ENCODE results near the gene ERGIC2. TPM values are rescaled to one million over a fixed set of nuclear protein-coding genes. Genes with fewer than 3 reads are reported as not detected.

The ERGIC2 gene
- total RNA-seq, 1 donor from 2014 or later: 37.7 TPM

GRCh38 chr12:29376118-29376517 is 4.9 kb downstream of the ERGIC2 start:
- DNase-seq (ENCODE audit: low read depth, low spot score): no peak

GRCh38 chr12:29374913-29375312 is 6.1 kb downstream of the ERGIC2 start:
- no peak for DNase-seq (ENCODE audit: low read depth, low spot score)

GRCh38 chr12:29374012-29374411 is 7.0 kb downstream of the ERGIC2 start:
- DNase-seq (ENCODE audit: low read depth, low spot score): no peak

DNA sequence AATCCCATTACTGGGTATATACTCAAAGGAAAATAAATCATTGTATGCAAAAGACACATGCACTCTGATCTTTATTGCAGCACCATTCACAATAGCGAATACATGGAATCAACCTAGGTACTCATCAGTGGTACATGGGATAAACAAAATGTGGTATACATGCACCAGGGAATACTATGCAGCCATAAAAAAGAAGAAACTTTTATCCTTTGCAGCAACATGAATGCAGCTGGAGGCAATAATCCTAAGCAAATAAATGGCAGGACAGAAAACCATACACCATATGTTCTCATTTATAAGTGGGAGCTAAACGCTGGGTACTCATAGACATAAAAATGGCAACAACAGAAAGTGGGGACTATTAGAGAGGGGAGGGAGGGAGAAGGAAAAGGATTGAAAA is 15.9 kb downstream of the ERGIC2 start:
- no peak for DNase-seq (ENCODE audit: low read depth, low spot score)

- no peak for DNase-seq (ENCODE audit: low read depth, low spot score)
Measured at GRCh38 chr12:29354954-29355353, 26.0 kb downstream of the ERGIC2 start.

DNA sequence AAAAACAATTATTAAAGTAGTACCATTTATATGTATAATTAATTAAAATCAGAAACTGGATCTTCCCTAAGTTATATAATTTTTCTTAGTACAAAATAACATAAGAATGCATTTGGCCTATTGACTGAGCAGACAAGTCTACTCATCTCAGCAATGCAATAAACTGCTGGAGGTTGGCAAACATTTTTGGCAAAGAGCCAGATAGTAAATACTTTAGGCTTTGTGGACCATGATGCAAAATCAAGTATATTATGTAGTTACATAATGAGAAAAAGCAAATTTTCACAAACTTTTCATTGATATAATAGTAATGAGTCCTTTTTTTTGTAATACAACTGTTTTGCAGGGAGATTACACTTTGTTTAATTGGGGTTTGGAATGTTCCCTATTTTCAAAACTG is 30.9 kb downstream of the ERGIC2 start:
- DNase-seq (ENCODE audit: low read depth, low spot score): no peak

DNA sequence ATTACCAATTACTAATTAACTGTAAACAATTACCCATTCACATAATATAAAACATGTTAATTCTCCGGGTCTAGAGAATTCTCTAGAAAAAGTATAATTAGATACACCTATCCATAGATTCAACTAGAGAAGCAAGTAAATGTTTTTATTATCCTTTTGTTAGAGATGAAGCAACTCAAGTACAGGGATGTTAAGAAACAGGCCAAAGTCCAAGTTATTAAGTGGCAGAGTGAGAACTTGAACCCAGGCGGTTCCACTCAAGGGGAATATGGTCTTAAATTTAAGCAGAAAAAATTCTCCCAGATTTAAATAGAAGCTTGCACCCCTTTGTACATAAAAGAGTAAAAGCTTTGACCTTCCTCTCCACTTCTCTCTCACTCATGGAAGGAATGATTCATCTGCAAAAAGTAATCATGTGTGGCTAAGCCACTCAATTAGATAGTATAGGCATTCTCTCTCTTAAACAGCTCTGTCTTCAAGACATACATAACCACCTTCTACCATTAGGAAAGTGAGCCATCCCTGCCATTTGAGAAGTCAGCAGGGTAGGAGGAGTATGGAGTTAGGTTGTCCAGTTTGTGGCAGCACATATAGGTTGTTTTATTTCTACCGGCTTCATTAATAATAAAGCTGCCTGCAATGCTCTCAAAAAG is 34.1 kb downstream of the ERGIC2 start:
- no peak for DNase-seq (ENCODE audit: low read depth, low spot score)

DNA sequence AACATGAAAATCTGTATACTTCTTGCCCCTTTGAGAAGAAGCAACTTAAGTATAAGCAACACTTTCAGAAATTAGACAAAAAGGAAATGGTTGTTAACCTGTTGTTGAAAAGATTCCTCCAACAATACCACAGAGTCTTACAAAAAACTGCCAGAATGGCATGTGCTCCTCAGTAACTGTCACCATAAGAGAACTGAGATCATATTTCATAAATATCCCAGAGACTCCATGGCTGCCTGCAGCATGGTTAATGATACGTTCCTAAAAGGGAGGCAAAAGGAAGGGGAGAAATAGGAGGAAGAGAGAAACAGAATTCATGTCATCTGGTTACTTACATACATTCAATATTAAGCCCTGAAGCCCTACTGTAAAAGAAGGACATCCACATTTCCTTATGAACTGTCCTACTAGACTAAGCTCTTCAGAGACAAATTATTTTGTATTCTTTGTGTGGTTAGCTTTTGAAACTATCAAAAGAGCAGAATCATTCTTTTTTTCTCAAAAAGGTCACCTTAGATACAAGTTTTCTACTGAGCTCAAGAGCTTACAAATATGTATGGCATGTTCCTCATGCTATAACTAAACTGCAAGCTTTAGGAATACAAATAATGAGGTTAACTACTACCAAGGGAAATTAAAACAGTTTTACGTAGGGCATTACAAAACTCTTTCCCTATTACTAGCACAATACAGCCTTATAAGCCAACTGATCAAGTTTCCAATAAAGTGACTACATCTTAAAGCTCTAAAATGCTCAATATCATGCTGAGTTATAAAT is 37.8 kb downstream of the ERGIC2 start:
- no peak for DNase-seq (ENCODE audit: low read depth, low spot score)

GRCh38 chr12:29337325-29337724 is 43.6 kb downstream of the ERGIC2 start:
- DNase-seq (ENCODE audit: low read depth, low spot score): no peak

DNA sequence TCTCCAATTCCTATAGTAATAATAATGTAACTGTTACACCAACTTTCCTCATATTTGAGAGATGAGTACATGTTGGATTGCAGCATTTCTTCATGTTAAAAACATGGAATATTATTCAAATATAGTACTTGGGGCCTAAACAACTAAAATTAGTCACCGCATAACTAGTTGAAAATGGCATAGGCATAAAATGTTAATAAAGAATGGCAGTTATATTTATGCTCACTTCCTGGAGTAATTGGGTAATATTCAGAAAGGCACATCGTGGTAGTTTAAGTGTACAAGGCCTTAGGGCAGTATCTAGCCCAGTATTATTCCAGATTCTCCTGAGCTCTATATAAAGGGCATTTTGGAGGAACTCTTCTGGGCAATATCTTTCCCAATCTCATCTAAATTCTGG is 46.0 kb downstream of the ERGIC2 start:
- DNase-seq (ENCODE audit: low read depth, low spot score): no peak

- no peak for DNase-seq (ENCODE audit: low read depth, low spot score)
Measured at GRCh38 chr12:29333178-29333577, 47.8 kb downstream of the ERGIC2 start.

GRCh38 chr12:29329411-29329810 is 51.6 kb downstream of the ERGIC2 start:
- DNase-seq (ENCODE audit: low read depth, low spot score): no peak

DNA sequence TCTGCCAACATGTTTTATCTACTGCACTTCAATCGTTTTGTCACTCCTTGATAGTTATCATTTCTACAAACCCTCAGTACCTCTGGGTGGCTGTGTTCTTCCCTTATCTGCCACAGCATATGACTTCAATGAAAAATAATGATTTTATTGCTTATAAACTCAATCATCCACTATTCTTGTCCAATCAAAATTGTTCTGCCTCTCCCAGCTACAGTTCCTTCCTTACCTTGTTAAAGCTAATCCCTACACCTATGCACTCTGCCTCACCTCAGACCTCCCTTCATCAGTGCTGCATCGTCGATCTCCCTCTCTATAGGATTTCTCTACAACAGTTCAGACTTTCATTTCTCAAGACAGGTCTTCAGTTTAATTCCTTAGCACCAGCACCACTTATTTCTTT is 58.8 kb downstream of the ERGIC2 start:
- DNase-seq (ENCODE audit: low read depth, low spot score): no peak

DNA sequence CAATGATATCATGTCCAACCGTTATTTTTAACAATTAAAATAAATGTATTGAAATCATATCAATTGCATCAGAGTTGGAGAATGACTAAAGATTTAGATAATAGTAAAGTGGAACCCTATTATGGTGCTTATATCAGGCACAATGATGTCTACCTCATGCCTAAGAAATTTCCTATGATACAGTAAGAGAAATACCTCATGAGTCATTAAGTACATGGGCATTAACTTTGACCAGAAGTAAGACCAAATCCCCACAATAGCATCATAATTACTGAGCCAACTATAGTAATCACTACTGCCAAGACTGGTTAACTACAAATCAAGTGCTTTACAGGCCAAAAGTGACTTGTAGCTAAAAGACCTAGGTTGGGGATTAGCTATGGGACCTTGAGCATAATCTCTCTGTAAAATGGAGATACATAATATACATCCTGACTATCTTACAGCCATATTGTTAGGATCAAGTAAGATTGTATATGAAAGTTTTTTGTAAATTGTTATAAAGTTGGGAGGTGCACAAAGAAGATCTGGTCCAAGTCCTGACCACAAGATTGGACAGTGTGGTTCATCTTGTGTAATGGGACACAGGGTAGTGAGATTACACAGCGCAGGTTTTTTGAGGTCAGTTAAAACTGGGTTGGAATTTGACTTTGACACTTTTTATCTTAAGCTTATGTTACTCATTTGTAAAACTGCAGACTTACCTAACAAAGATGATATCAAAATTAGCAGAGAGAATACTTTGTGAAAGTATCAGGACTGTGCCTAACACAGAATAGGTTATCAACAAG is 60.5 kb downstream of the ERGIC2 start:
- DNase-seq (ENCODE audit: low read depth, low spot score): peak; percentile 26

- DNase-seq (ENCODE audit: low read depth, low spot score): peak; percentile 41
Measured at GRCh38 chr12:29317556-29318363, 63.2 kb downstream of the ERGIC2 start.

GRCh38 chr12:29316752-29317151 is 64.2 kb downstream of the ERGIC2 start:
- no peak for DNase-seq (ENCODE audit: low read depth, low spot score)

DNA sequence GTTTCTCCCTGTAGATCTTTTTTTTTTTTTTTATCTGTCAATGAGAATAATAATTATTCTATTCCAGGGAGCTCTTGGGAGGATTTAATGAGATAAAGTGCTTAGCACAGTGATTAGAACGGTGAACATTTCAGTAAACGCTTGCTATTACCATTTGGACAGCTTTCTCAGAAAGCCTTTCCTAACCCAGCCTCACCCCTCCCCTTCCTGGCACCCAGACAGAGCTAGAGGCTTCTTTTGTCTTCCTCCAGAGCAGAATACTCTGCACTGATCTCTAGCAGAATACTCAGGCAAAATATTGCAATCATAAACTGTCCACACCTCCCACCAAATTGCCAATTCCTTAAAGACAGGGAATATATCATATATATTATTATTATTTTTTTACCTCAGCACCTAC is 66.6 kb downstream of the ERGIC2 start:
- no peak for DNase-seq (ENCODE audit: low read depth, low spot score)

DNA sequence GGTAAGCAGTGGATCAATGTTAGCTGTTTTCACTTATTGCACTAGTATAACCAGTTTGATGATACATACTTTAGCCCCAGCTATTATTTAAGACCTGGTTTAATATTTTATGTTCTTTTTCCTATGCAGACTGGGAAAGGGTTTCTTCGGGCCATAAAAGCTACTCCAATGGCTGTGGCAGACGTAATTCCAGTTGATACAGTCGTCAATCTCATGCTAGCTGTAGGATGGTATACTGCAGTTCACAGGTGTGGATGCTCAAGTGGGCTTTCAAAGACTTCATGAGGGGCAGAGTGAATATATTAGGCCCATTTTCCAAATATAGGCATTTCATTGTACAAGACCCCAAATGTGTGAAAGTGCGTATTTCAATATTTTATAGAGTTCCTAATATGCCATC is 70.1 kb downstream of the ERGIC2 start:
- DNase-seq (ENCODE audit: low read depth, low spot score): no peak

DNA sequence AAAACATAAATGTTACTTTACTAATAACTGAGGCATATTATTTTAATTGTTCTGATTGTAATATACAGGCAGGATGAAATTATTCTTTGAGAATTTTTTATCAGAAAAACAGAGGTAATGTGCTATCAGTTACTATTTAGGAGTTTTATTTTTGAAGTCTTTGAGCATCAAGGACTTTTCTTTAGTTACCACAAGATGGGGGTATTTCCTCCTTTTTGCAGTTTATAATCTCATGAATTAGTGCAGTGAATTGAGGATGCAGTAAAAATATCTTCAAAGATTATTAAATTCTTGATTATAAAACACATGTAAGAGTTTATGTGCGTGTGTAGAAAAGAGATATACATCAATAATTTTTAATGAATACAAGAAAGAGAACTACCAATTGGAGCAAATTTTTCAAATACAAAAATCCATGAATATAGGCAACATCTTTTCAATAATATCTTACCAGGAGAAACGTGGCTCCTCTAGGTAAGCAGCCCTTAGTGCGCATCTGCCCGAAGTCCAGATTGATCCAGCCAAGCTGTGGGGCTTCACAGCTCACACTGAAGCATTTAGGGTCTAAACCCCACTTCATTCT is 71.6 kb downstream of the ERGIC2 start:
- DNase-seq (ENCODE audit: low read depth, low spot score): no peak

DNA sequence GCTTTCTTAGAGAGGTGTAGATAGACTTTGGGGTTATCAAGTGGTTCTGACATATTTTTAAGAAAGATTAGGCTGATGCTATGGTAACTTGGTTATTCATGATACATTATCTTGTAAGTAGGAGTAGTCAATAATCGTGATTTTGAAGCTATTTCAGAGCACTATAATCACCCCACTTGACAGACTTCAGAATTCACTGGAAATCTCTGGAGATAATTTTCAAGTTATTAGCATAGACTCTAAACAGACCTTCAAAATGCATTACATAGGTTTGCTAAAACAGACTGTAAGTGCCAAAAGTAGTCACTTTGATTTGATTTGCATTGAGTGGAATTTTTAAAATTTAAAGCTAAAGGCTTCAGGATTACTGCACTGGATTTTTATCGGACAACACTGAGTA is 74.3 kb downstream of the ERGIC2 start:
- no peak for DNase-seq (ENCODE audit: low read depth, low spot score)

DNA sequence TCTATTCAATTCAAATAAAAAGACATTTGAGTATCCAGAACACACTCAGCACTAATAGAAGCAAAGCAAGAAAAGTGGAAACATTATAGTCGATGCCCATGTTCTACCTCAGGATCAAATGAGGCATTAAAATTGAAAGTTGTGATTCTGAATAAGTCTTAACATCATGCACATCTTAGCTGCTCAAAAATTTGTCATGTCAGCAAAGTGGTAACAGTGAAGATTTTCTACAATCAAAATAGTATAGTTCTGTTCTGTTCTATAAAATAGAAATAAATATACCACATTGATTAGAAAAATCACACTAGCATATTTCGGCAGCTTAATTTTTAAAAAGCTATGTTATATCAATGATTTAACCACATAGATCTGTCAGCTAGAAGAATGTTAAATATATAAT is 74.7 kb downstream of the ERGIC2 start:
- DNase-seq (ENCODE audit: low read depth, low spot score): no peak
